Uterus (tissue), 4 donors: ENCODE data around the gene C1orf74. TPM values are rescaled to one million over a fixed set of nuclear protein-coding genes. Genes with fewer than 3 reads are reported as not detected.
A peak's percentile ranks its signal among the peaks of the same experiment; 100 is the strongest.

Experiments used
- DNase-seq, 2 donors: peaks; one replicate each; pipeline ENCODE4 v3.0.0-alpha.2; 2019 to 2020
- H3K27ac ChIP-seq, 2 donors: fragments of 200-600 bp; sonication (generic); 1 replicate in 1 of 2; 2 replicates in 1 of 2; pipeline ENCODE4 v1.5.1; 2016 to 2018
- H3K27me3 ChIP-seq, 2 donors: fragments of 200-600 bp; sonication (generic); one replicate each; pipeline ENCODE4 v1.5.1; 2018 to 2019; ENCODE audit warnings: control low read depth in 1 of 2
- H3K36me3 ChIP-seq, 2 donors: fragments of 200-600 bp; sonication (generic); one replicate each; pipeline ENCODE4 v1.5.1; 2019; ENCODE audit warnings: control low read depth in 1 of 2
- H3K4me1 ChIP-seq, 2 donors: fragments of 200-600 bp; sonication (generic); one replicate each; pipeline ENCODE4 v1.5.1; 2018 to 2019; ENCODE audit warnings: control low read depth in 1 of 2
- H3K4me3 ChIP-seq, 2 donors: fragments of 200-600 bp; sonication (generic); 1 replicate in 1 of 2; 2 replicates in 1 of 2; pipeline ENCODE4 v1.5.1; 2018 to 2019; ENCODE audit warnings: mild to moderate bottlenecking in 1 of 2
- H3K9me3 ChIP-seq, 2 donors: fragments of 200-600 bp; sonication (generic); one replicate each; pipeline ENCODE4 v1.5.1; 2019; ENCODE audit warnings: control low read depth in 1 of 2
- POLR2A ChIP-seq, 2 donors: fragments of 450-650 bp; IDR thresholded peaks; one replicate each; pipeline ENCODE4 v1.6.1; 2016; ENCODE audit warnings: antibody characterized with exemption in 2 of 2, mild to moderate bottlenecking in 1 of 2, moderate library complexity in 1 of 2
- intact Hi-C: fragments of 100-400 bp; cut with DNase I; formaldehyde crosslinking; loops from one replicate; pipeline ENCODE4 v1.15.1; 2023; ENCODE audit warnings: low total_unique reads
- total RNA-seq, 4 donors: library from RNA; depleted of rRNA in 3 of 4; stranded (reverse); fragments of >200 nt in 3 of 4; gene quantifications; one replicate each; pipeline versions ENCODE4 v1.1.0 to v1.2.4, GENCODE V29; 2014 to 2023
- TF ChIP-seq, protein P1 (sequence below), 4 experiments: fragments of 200-600 bp in 2 of 4; fragments of 450-650 bp in 2 of 4; sonication (generic) in 2 of 4; IDR thresholded peaks; one replicate each; pipeline ENCODE4 v1.5.1; 2016 to 2019; ENCODE audit warnings: antibody characterized with exemption in 4 of 4, mild to moderate bottlenecking in 2 of 4, moderate library complexity in 1 of 4
- donor health status: DM: yes; HTN: yes; CAD: no.

Gene C1orf74
- total RNA-seq, 4 donors from 2014 or later: 0.88 to 5.0 (median 1.3) TPM

DNA sequence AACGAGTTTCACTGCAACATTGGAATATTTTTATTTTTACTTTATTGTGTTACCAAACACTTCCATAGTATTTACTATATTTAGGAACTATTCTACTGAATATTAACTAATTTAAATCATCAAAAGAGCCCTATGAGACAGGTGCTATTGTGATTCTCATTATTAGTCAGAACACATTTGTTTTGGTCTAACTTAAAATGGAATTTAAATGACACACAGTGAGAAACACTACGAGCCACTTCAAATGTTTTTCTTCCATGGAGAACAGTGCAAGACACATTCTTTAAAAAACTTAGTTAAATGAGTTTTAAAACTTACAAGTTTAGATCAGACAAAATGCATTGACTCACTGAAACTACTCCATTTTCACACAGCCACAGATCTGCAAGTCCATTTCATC lies 35.2 kb downstream of the C1orf74 start:
- Histone ChIP-seq H3K27me3 (no peaks in the 10 kb centered on the region), H3K4me1 (no peaks in the 10 kb centered on the region), H3K4me3 (no peak overlapping the region), H3K36me3 (no peaks in the 10 kb centered on the region), H3K27ac (no peak overlapping the region), H3K9me3 (no peaks in the 10 kb centered on the region)
- intact Hi-C loops: no loop called here
- TF ChIP-seq, protein P1, sequence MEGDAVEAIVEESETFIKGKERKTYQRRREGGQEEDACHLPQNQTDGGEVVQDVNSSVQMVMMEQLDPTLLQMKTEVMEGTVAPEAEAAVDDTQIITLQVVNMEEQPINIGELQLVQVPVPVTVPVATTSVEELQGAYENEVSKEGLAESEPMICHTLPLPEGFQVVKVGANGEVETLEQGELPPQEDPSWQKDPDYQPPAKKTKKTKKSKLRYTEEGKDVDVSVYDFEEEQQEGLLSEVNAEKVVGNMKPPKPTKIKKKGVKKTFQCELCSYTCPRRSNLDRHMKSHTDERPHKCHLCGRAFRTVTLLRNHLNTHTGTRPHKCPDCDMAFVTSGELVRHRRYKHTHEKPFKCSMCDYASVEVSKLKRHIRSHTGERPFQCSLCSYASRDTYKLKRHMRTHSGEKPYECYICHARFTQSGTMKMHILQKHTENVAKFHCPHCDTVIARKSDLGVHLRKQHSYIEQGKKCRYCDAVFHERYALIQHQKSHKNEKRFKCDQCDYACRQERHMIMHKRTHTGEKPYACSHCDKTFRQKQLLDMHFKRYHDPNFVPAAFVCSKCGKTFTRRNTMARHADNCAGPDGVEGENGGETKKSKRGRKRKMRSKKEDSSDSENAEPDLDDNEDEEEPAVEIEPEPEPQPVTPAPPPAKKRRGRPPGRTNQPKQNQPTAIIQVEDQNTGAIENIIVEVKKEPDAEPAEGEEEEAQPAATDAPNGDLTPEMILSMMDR (IDR thresholded peaks at IDR 0.05): no peak
- no peak for TF ChIP-seq POLR2A (IDR thresholded peaks at IDR 0.05)
- no peak for DNase-seq

DNA sequence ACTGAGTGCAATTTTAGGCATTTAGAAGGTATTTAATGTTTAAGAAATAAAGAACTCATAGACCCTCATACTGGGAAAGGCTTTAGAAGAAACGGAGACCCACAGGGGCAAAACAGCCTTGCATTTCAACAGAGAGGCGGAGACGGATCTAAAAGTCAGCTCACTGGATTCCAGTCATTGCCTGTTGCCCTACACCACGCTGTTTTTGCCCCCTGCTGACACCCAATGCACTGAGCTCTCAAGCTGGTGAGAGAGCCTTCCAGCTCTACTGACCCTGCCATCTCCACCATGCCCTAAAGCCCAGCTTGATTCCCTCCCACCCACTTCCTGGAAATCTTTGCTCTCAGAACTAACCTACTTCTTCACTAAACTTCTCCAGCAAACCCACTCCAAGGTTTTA lies 35.7 kb downstream of the C1orf74 start:
- DNase-seq: no peak
- no peaks in the 10 kb centered on the region for H3K27me3 ChIP-seq
- intact Hi-C loops: no loop called here

DNA sequence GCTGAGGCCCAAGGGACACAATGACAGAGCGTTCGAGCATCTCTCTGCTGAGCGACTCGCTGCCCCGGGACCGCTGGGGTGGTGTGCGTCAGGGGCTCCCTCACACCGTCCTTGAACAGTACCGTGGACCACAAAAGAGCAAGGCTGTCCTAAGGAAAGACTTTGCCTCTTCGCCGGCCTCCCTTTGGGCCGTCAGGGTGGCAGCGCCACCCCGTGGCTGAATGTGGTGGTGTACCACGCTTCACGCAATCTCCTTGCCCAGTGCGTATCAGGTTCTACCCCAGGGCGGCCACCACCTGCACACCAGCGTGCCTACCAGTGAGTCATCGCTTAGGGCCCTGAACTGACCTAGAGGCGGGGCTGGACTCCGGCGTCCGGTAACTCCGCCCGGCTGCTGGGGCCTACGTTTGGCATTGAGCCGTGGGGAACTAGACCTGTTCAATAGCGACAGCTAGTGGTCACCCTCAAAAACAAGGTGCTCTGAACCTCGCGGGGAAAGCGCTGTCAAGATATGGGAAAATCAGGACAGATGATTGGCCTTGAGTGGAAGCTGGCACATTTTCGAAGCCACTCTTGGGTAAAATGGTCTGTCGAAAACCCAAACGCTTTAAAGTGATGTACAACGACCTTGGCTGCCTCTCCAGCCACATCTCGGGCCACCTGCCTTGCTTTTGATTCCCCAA lies 36.6 kb downstream of the C1orf74 start:
- no peaks in the 10 kb centered on the region for H3K27me3 ChIP-seq
- H3K9me3 ChIP-seq: no peaks in the 10 kb centered on the region
- intact Hi-C loops: no loop called here

More for the DNA sequence above, 35.7 kb downstream of the C1orf74 start:
- Histone ChIP-seq H3K27ac (no peak overlapping the region), H3K4me1 (no peaks in the 10 kb centered on the region), H3K4me3 (no peak overlapping the region), H3K36me3 (no peaks in the 10 kb centered on the region), H3K9me3 (no peaks in the 10 kb centered on the region)
- no peak for TF ChIP-seq POLR2A (IDR thresholded peaks at IDR 0.05)
- TF ChIP-seq, protein P1 (IDR thresholded peaks at IDR 0.05): no peak

DNA sequence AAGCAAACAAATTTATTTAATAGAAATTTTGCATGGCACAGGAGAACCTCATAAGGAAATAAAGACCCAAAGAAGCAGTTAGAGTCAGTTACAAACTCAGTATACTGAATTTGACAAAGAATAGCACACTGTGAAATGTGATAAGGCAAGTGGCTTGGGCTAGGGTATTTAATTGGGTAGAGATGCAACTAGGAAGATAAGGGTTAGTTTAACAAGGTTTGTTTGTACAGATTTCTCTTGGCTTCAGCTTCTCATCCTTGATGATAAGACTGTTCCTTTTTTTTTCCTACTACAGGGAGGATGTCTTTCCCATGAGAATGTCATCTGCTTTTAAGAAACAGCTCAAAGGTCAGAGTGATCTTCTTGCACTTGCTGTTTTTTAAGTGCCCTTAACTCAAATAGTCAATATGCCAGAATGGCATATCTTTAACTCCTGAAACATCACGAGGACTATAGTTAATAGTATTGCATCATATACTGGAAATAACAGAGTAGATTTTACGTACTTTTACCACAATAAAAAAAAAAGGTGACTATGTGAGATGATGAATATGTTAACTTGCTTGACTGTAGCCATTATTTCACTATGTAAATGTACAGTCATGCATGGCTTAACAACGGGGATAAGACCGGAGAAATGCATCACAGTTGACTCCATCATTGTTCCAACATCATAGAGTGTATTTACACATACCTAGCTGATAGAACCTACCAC lies 37.8 kb downstream of the C1orf74 start:
- no peaks in the 10 kb centered on the region for H3K9me3 ChIP-seq
- TF ChIP-seq, protein P1 (IDR thresholded peaks at IDR 0.05): no peak
- no peak for TF ChIP-seq POLR2A (IDR thresholded peaks at IDR 0.05)
- H3K4me1 ChIP-seq: no peaks in the 10 kb centered on the region
- H3K4me3 ChIP-seq: no peak overlapping the region
- no peak overlapping the region for H3K27ac ChIP-seq
- DNase-seq: no peak
- no peaks in the 10 kb centered on the region for H3K36me3 ChIP-seq
- no peaks in the 10 kb centered on the region for H3K27me3 ChIP-seq
- intact Hi-C loops: no loop called here

More for the DNA sequence above, 36.6 kb downstream of the C1orf74 start:
- H3K27ac ChIP-seq: peak overlapping the region in 1 of 2 donors; percentile 17
- H3K36me3 ChIP-seq: no peaks in the 10 kb centered on the region
- H3K4me3 ChIP-seq: peak overlapping the region in 1 of 2 donors; percentile 23
- TF ChIP-seq POLR2A (IDR thresholded peaks at IDR 0.05): no peak
- TF ChIP-seq, protein P1 (IDR thresholded peaks at IDR 0.05): peak; percentile 64 to 85 (median 74)
- peak; percentile 82 to 83 for DNase-seq
- H3K4me1 ChIP-seq: no peaks in the 10 kb centered on the region

DNA sequence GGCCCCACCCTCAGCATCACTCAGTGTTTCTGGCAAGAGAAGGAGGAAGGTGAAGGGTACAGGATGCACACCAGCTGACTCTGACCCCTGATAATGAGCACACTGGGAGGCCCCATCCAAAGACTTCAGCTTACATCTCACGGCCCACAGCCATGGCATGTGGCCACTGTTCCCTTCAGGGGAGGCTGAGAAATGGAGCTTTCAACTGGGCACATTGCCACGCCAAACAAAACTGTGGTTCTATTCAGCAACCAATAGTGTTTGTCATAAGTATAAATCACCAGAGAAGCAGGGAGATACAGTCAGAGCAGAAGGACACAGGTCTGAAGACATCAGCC lies 41.2 kb downstream of the C1orf74 start:
- H3K9me3 ChIP-seq: no peaks in the 10 kb centered on the region
- TF ChIP-seq, protein P1 (IDR thresholded peaks at IDR 0.05): no peak
- no peak for TF ChIP-seq POLR2A (IDR thresholded peaks at IDR 0.05)
- DNase-seq: peak in 1 of 2 donors; percentile 48
- intact Hi-C loops: no loop called here
- H3K4me1 ChIP-seq: no peaks in the 10 kb centered on the region
- H3K36me3 ChIP-seq: no peaks in the 10 kb centered on the region
- H3K27ac ChIP-seq: peak overlapping the region in 1 of 2 donors; percentile 38
- no peaks in the 10 kb centered on the region for H3K27me3 ChIP-seq
- H3K4me3 ChIP-seq: no peak overlapping the region
